BJ (cell line): Measurements from ENCODE around the gene KCNA2. TPM values are rescaled to one million over a fixed set of nuclear protein-coding genes. Genes with fewer than 3 reads are reported as not detected.

Source experiments
- CTCF ChIA-PET: fragments of 350-600 bp; formaldehyde crosslinking; extraction: SDS; loops from one replicate; lab custom pipeline; 2021; ENCODE audit warnings: antibody characterized with exemption, inconsistent platforms; lab: Yijun Ruan, JAX
- POLR2A ChIA-PET: fragments of 300-600 bp; sonication (Branson Sonifier 250); formaldehyde crosslinking; extraction: SDS; loops from one replicate; lab custom pipeline; 2021; ENCODE audit warnings: antibody characterized with exemption; lab: Charles Lee
- DNase-seq: peaks from one replicate; pipeline ENCODE4 v3.0.0-alpha.2; 2011; ENCODE audit warnings: low read depth
- H3K27me3 ChIP-seq: 2 replicates; pipeline ENCODE4 v1.6.0; 2011; ENCODE audit warnings: low read length; ENCODE audit not compliant: control insufficient read depth, insufficient read depth
- H3K36me3 ChIP-seq: 2 replicates; pipeline ENCODE4 v1.5.1; 2011; ENCODE audit warnings: low read length; ENCODE audit not compliant: control insufficient read depth, insufficient read depth
- H3K4me3 ChIP-seq: 2 replicates; pipeline ENCODE4 v1.5.1; 2011; ENCODE audit warnings: low read depth, mild to moderate bottlenecking, control low read depth, low read length
- CTCF ChIP-seq: IDR thresholded peaks from 2 replicates; pipeline ENCODE4 v1.5.1; 2011; ENCODE audit warnings: low read depth, mild to moderate bottlenecking, control low read depth, inconsistent platforms, low read length, moderate library complexity; ENCODE audit not compliant: insufficient read depth
- polyA plus RNA-seq: library from polyadenylated mRNA; depleted of rRNA; stranded (reverse); fragments of >200 nt; gene quantifications from 2 replicates; pipeline ENCODE4 v1.2.3, GENCODE V29; 2011

The KCNA2 gene
- polyA plus RNA-seq, 1 experiment: not detected

- no peak for TF ChIP-seq CTCF
- H3K4me3 ChIP-seq: no peak overlapping the region
- ChIA-PET CTCF (no interaction called here), POLR2A (no interaction called here)
- no peak for DNase-seq
- peaks cover 3% of the 10 kb centered on the region; the same call in 1 of the 2 replicates for H3K27me3 ChIP-seq
- no peaks in the 10 kb centered on the region for H3K36me3 ChIP-seq
Observed at GRCh38 chr1:110579460-110579859, 26.7 kb downstream of the KCNA2 start.

GRCh38 chr1:110576441-110576840, 29.7 kb downstream of the KCNA2 start:
- TF ChIP-seq CTCF: no peak
- H3K36me3 ChIP-seq: no peaks in the 10 kb centered on the region
- ChIA-PET POLR2A (no interaction called here), CTCF (no interaction called here)
- H3K4me3 ChIP-seq: no peak overlapping the region
- DNase-seq: no peak
- H3K27me3 ChIP-seq: peaks cover 5% of the 10 kb centered on the region

GRCh38 chr1:110573314-110573713, 32.8 kb downstream of the KCNA2 start:
- no peak for DNase-seq
- Histone ChIP-seq H3K4me3 (no peak overlapping the region), H3K36me3 (no peaks in the 10 kb centered on the region), H3K27me3 (peaks cover 7% of the 10 kb centered on the region)
- TF ChIP-seq CTCF: no peak
- ChIA-PET POLR2A (no interaction called here), CTCF (no interaction called here)

GRCh38 chr1:110572751-110573150, 33.4 kb downstream of the KCNA2 start:
- CTCF ChIA-PET: interaction anchor here (1.0 kb wide), 1 partner anchor 21 kb away, joined by 3 read pairs; no protein-coding TSS in a partner anchor
- peaks cover 7% of the 10 kb centered on the region for H3K27me3 ChIP-seq
- no peak overlapping the region for H3K4me3 ChIP-seq
- POLR2A ChIA-PET: no interaction called here
- no peaks in the 10 kb centered on the region for H3K36me3 ChIP-seq
- DNase-seq: no peak
- no peak for TF ChIP-seq CTCF

- Histone ChIP-seq H3K4me3 (no peak overlapping the region), H3K36me3 (no peaks in the 10 kb centered on the region), H3K27me3 (peaks cover 7% of the 10 kb centered on the region)
- TF ChIP-seq CTCF: no peak
- no peak for DNase-seq
- ChIA-PET POLR2A (no interaction called here), CTCF (interaction anchor here (0.6 to 0.9 kb wide), 2 partner anchors 14 to 40 kb away, joined by 3 read pairs; no protein-coding TSS in a partner anchor)
Observed at GRCh38 chr1:110570901-110571300, 35.3 kb downstream of the KCNA2 start.
